Measurements from ENCODE around the gene PHC3. TPM values are rescaled to one million over a fixed set of nuclear protein-coding genes. Genes with fewer than 3 reads are reported as not detected.

The PHC3 gene
- polyA plus RNA-seq, 2 of the 4 experiments (the other 2 are of a cell fraction) = 10.8 to 49.1 TPM

DNA sequence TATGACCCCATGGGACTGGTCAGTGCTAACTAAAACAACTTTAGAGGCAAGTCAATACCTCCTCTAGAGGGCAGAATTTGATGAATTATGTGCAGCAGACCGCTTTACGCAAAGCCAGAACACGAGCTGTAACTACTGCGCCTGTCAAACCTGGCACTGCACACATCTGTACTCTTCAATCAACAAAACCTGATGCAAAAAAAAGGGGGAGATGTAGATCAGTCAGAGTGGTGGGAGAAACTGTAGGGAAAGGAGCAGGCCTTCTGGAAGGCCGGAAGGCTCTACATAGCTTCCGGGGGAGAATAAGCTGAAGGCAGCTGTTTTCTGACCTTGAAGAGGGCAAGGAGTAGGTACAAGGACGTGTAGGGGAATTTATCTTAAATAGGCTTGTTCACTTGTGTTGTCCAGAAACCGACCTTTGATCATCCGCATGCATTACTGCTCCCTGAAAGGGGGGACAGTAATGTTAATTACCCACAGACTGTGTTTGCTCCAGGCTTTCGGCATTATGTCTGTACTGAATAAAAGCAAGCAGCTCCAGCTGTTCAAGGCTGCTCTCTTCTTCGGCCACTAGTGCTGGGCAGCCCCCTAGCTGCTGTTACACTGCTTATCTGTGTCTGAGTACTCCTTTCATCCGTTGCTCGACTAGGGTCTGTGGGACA is 102.8 kb downstream of the PHC3 start:
- Histone ChIP-seq H3K9me3 (no peaks in the 10 kb centered on the region), H3K4me2 (no peak overlapping the region), H3K27ac (no peak overlapping the region), H3K4me3 (no peak overlapping the region), H3K4me1 (peaks cover 8% of the 10 kb centered on the region; the same call in 1 of the 3 replicates)
- TF ChIP-seq RAD21 (conservative IDR thresholded peaks at IDR 0.05 in 1 of 2, IDR thresholded peaks at IDR 0.05 in 1 of 2) (peak; percentile 19 to 32; a peak in 2 of 5 replicates), CHD4 (IDR thresholded peaks at IDR 0.05; ENCODE audit: borderline replicate concordance) (no peak), CTCF (IDR thresholded peaks at IDR 0.05) (peak; percentile 27; the same call in 1 of the 3 replicates)
- TF ChIP-seq, protein P1, sequence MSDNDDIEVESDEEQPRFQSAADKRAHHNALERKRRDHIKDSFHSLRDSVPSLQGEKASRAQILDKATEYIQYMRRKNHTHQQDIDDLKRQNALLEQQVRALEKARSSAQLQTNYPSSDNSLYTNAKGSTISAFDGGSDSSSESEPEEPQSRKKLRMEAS (IDR thresholded peaks at IDR 0.05) = no peak
- TF ChIP-seq, protein P2, sequence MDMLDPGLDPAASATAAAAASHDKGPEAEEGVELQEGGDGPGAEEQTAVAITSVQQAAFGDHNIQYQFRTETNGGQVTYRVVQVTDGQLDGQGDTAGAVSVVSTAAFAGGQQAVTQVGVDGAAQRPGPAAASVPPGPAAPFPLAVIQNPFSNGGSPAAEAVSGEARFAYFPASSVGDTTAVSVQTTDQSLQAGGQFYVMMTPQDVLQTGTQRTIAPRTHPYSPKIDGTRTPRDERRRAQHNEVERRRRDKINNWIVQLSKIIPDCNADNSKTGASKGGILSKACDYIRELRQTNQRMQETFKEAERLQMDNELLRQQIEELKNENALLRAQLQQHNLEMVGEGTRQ (IDR thresholded peaks at IDR 0.05) = no peak
- ChIA-PET CTCF (interaction anchor here (1.0 to 1.4 kb wide), 4 partner anchors 9 to 80 kb away, joined by 3 to 4 read pairs (median 4); no protein-coding TSS in a partner anchor), POLR2A (no interaction called here)
- 86% methylated on average over 13 of the region's 13 CpGs for WGBS (ENCODE audit: missing lambda C conversion rate)
- FAIRE-seq (no peak), ATAC-seq (peak; percentile 75 to 77; a peak in 4 of 6 replicates), DNase-seq (ENCODE audit: low read depth in 1 of 2, low spot score in 1 of 2) (peak in 1 of 2 experiments; percentile 31)

DNA sequence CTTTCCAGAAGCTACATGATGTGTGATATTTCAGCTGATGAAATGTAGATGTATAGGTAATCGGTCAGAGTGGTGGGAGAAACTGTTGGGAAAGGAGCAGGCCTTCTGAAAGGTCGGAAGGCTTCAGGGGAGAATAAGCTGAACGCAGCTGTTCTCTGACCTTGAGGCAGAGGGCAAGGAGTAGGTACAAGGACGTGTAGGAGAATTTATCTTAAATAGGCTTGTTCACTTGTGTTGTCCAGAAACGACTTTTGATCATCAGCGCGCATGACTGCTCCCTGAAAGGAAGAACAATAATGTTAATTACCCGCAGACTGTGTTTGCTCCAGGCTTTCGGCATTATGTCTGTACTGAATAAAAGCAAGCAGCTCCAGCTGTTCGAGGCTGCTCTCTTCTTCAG is 104.2 kb downstream of the PHC3 start:
- POLR2A ChIA-PET = no interaction called here
- CTCF ChIA-PET = interaction anchor here (1.0 to 1.8 kb wide), 3 partner anchors 15 to 81 kb away, joined by 4 read pairs; no protein-coding TSS in a partner anchor
- Histone ChIP-seq H3K4me2 (no peak overlapping the region), H3K27ac (no peak overlapping the region), H3K4me3 (no peak overlapping the region), H3K9me3 (no peaks in the 10 kb centered on the region), H3K4me1 (peaks cover 8% of the 10 kb centered on the region; the same call in 1 of the 3 replicates)
- no peak for TF ChIP-seq POLR2AphosphoS2 (conservative IDR thresholded peaks at IDR 0.05; ENCODE audit: low read length)
- TF ChIP-seq, protein P3, sequence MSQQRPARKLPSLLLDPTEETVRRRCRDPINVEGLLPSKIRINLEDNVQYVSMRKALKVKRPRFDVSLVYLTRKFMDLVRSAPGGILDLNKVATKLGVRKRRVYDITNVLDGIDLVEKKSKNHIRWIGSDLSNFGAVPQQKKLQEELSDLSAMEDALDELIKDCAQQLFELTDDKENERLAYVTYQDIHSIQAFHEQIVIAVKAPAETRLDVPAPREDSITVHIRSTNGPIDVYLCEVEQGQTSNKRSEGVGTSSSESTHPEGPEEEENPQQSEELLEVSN (IDR thresholded peaks at IDR 0.05; ENCODE audit: borderline replicate concordance, low read depth) = no peak
- TF ChIP-seq TP53 (CRISPR knock-in tag; IDR thresholded peaks at IDR 0.05) = no peak
- no peak for DNase-seq (ENCODE audit: low read depth in 1 of 2, low spot score in 1 of 2)
- no peak for FAIRE-seq
- WGBS (ENCODE audit: missing lambda C conversion rate) = 87% methylated on average over 10 of the region's 10 CpGs
- ATAC-seq = no peak

DNA sequence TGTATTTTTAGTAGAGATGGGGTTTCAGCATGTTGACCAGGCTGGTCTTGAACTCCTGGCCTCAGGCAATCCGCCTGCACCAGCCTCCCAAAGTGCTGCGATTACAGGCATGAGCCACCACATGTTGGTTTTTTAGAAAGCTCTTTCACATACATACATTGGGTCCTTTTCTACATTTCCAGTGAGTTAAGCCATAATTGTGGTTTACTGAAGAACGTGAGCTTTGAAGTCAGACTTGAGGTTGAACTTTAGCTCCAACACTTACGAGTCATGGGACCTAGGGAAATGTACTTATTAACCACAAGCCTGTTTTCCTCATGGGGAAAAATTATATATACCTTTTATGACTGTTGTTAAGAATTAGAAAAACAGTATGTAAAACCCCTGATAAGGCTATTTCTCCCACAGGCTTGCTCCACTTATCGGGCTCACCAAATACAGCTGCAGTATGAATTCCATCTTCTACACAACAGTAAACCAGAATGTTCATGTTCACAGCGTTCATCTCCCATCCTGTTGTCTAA is 104.8 kb downstream of the PHC3 start:
- POLR2A ChIA-PET = no interaction called here
- 0 out of 3 replicates have a peak, but pooled peaks cover 3% of the 10 kb centered on the region for H3K9me3 ChIP-seq
- no peak for TF ChIP-seq NFE2L2 (conservative IDR thresholded peaks at IDR 0.05; ENCODE audit: low read length)
- TF ChIP-seq CEBPB (IDR thresholded peaks at IDR 0.05) = no peak
- no peak for TF ChIP-seq BHLHE40 (IDR thresholded peaks at IDR 0.05; ENCODE audit: low read depth, low read length)
- TF ChIP-seq NR3C1 (IDR thresholded peaks at IDR 0.05) = no peak
- no peak for TF ChIP-seq MAFK (IDR thresholded peaks at IDR 0.05; ENCODE audit: partially characterized antibody)
- TF ChIP-seq MYC (IDR thresholded peaks at IDR 0.05; ENCODE audit: borderline replicate concordance, low read length) = no peak
- peaks cover 8% of the 10 kb centered on the region; the same call in 1 of the 3 replicates for H3K4me1 ChIP-seq
- FAIRE-seq (no peak), DNase-seq (ENCODE audit: low read depth in 1 of 2, low spot score in 1 of 2) (no peak), ATAC-seq (no peak)
- CTCF ChIA-PET = interaction anchor here (1.8 kb wide), 1 partner anchor 16 kb away, joined by 4 read pairs; no protein-coding TSS in a partner anchor
- H3K4me2 ChIP-seq = no peak overlapping the region
- H3K27ac ChIP-seq = no peak overlapping the region
- 83% methylated on average over 6 of the region's 6 CpGs for WGBS (ENCODE audit: missing lambda C conversion rate)
- H3K4me3 ChIP-seq = no peak overlapping the region

All from A549 (cell line).